ENCODE data around the gene ZWILCH. TPM values are rescaled to one million over a fixed set of nuclear protein-coding genes. Genes with fewer than 3 reads are reported as not detected.

ZWILCH gene
- total and polyA plus RNA-seq, 2 of the 4 experiments (the other 2 are of a cell fraction), result 10.5 to 22.2 TPM

Small RNA genes within 50 kb of the gene (microRNA-seq; reads per million reads assigned to microRNA genes)
- gene MIR4512 (ENCODE audit: insufficient read depth in 1 of 2, insufficient read length in 1 of 2, unreplicated experiment in 1 of 2), result 0 reads per million in 2 experiments
- gene RF01159 (ENCODE audit: insufficient read depth, insufficient read length), result not detected
- gene SNORD16 (ENCODE audit: insufficient read depth, insufficient read length), result not detected
- gene SNORD18A (ENCODE audit: insufficient read depth, insufficient read length), result not detected
- gene SNORD18B (ENCODE audit: insufficient read depth, insufficient read length), result not detected
- gene SNORD18C (ENCODE audit: insufficient read depth, insufficient read length), result not detected

Small RNA genes within 50 kb of the gene (small RNA-seq; reads per million reads assigned to genes)
- 0 to 0.49 (median 0) reads per million in 5 experiments for gene MIR4512
- gene RF01159, result 0 reads per million in 5 experiments
- gene SNORD16, result 0 reads per million in 5 experiments
- 0 reads per million in 5 experiments for gene SNORD18A
- gene SNORD18B, result 0 reads per million in 5 experiments
- gene SNORD18C, result 0 reads per million in 5 experiments

Other genes with a start within 250 kb of the ZWILCH start
- 12.2 and 14.5 TPM in 2 replicates for gene DIS3L, start 211.8 kb upstream of the ZWILCH start, total RNA-seq (2012; rRNA removed)
- gene DIS3L, start 211.8 kb upstream of the ZWILCH start, polyA plus RNA-seq (2012; rRNA removed), result 4.2 and 5.1 TPM in 2 replicates
- 7.3 and 15.0 TPM in 2 replicates for gene TIPIN, start 148.6 kb upstream of the ZWILCH start, total RNA-seq (2012; rRNA removed)
- 6.3 and 6.9 TPM in 2 replicates for gene TIPIN, start 148.6 kb upstream of the ZWILCH start, polyA plus RNA-seq (2012; rRNA removed)
- gene MAP2K1, start 118.4 kb upstream of the ZWILCH start, total RNA-seq (2012; rRNA removed), result 37.8 and 58.9 TPM in 2 replicates
- 33.3 and 34.7 TPM in 2 replicates for gene MAP2K1, start 118.4 kb upstream of the ZWILCH start, polyA plus RNA-seq (2012; rRNA removed)
- 26.3 and 40.8 TPM in 2 replicates for gene SNAPC5, start 7.6 kb upstream of the ZWILCH start, total RNA-seq (2012; rRNA removed)
- 25.4 and 25.9 TPM in 2 replicates for gene SNAPC5, start 7.6 kb upstream of the ZWILCH start, polyA plus RNA-seq (2012; rRNA removed)
- gene RPL4, start 471 bp upstream of the ZWILCH start, total RNA-seq (2012; rRNA removed), result 6,510 and 13,244 TPM in 2 replicates
- 3,530 and 4,083 TPM in 2 replicates for gene RPL4, start 471 bp upstream of the ZWILCH start, polyA plus RNA-seq (2012; rRNA removed)
- gene LCTL, start 60.7 kb downstream of the ZWILCH start, total RNA-seq (2012; rRNA removed), result 8.9 and 10.4 TPM in 2 replicates
- gene LCTL, start 60.7 kb downstream of the ZWILCH start, polyA plus RNA-seq (2012; rRNA removed), result 10.3 and 10.5 TPM in 2 replicates
- gene SMAD6, start 196.9 kb downstream of the ZWILCH start, total RNA-seq (2012; rRNA removed), result 3.6 and 4.8 TPM in 2 replicates
- 8.5 and 13.6 TPM in 2 replicates for gene SMAD6, start 196.9 kb downstream of the ZWILCH start, polyA plus RNA-seq (2012; rRNA removed)